ENCODE measurements around the gene DNAI1. TPM values are rescaled to one million over a fixed set of nuclear protein-coding genes. Genes with fewer than 3 reads are reported as not detected.

Gene DNAI1
- polyA plus RNA-seq, 1 donor: 0.24 TPM

DNA sequence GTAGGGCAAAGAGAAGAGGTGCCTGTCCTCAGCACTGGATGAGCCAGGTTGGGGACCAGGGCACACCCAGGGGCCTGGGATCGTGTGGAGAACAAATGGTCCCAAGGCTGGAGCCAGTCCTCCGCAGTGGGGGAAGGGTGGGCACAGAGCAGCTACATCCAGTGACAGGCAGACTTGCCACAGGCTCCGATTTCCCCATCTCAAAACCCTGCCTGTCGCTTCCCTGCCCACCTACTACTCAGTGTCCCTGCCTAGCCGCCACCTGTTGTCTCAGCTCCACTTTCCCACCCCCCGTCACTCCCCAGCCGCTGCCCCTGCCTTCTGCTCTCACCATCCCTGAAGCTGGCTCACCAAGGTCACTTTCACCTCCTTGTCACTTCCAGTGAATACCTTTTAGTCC, 78.1 kb downstream of the DNAI1 start:
- whole genome bisulfite sequencing (ENCODE audit: insufficient coverage, low lambda C conversion rate): no CpG with 5 or more reads among the region's 7 CpGs
- Histone ChIP-seq H3K9me3 (ENCODE audit: control insufficient read depth, low read depth, low read length) (no peaks in the 10 kb centered on the region), H3K27ac (ENCODE audit: low read length) (no peak overlapping the region), H3K4me1 (ENCODE audit: control insufficient read depth, insufficient read depth, low read length) (no peaks in the 10 kb centered on the region), H3K4me3 (ENCODE audit: low read length) (no peak overlapping the region), H3K36me3 (ENCODE audit: control insufficient read depth, insufficient read depth, low read length) (no peaks in the 10 kb centered on the region), H3K27me3 (ENCODE audit: control insufficient read depth, insufficient read depth, low read length) (peaks cover 25% of the 10 kb centered on the region)
- no peak for DNase-seq

DNA sequence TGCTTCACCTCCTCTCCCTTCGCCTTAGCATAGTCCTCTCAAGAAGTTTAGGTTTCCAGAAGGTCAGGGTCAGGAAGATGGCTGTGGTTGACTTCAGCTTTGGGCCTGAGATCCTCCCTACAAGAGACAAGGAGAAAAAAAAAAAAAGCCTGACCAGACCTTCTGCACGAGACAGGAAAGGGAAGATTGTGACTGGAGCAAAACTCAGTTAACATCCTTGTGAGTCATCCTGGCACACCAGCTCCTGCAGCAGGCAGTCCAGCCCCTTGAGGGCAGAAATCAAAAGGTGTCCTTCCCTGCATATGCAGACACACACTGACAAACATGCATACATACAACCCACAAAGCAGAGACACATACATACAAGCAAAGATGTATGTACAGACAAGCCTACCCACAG, 82.2 kb downstream of the DNAI1 start:
- H3K4me3 ChIP-seq (ENCODE audit: low read length): no peak overlapping the region
- no peak for DNase-seq
- WGBS (ENCODE audit: insufficient coverage, low lambda C conversion rate): no CpG with 5 or more reads among the region's 2 CpGs
- no peak overlapping the region for H3K27ac ChIP-seq (ENCODE audit: low read length)
- H3K36me3 ChIP-seq (ENCODE audit: control insufficient read depth, insufficient read depth, low read length): no peaks in the 10 kb centered on the region
- H3K27me3 ChIP-seq (ENCODE audit: control insufficient read depth, insufficient read depth, low read length): peaks cover 14% of the 10 kb centered on the region
- no peaks in the 10 kb centered on the region for H3K9me3 ChIP-seq (ENCODE audit: control insufficient read depth, low read depth, low read length)
- H3K4me1 ChIP-seq (ENCODE audit: control insufficient read depth, insufficient read depth, low read length): no peaks in the 10 kb centered on the region

DNA sequence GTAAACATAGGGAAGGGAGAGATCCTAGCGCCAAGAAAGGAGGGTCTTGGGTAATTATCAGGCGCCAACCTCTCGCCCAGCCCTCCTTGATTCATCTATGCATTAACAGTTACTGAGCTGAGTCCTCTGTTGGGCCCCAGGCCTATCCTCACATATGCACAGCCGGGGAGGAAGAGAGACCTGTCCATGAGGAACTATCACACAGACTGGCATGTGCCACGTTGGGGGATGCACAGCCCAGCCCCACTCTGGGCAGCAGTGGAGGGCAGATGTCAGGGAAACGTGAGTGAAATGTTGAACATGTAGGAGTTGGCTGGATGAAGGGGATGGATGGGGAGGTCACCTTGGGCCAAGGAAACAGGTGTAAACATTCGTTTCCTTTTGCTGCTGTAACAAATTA, 82.9 kb downstream of the DNAI1 start:
- no peak overlapping the region for H3K4me3 ChIP-seq (ENCODE audit: low read length)
- no CpG with 5 or more reads among the region's 7 CpGs for WGBS (ENCODE audit: insufficient coverage, low lambda C conversion rate)
- no peaks in the 10 kb centered on the region for H3K9me3 ChIP-seq (ENCODE audit: control insufficient read depth, low read depth, low read length)
- no peak overlapping the region for H3K27ac ChIP-seq (ENCODE audit: low read length)
- H3K36me3 ChIP-seq (ENCODE audit: control insufficient read depth, insufficient read depth, low read length): no peaks in the 10 kb centered on the region
- no peak for DNase-seq
- no peaks in the 10 kb centered on the region for H3K4me1 ChIP-seq (ENCODE audit: control insufficient read depth, insufficient read depth, low read length)
- H3K27me3 ChIP-seq (ENCODE audit: control insufficient read depth, insufficient read depth, low read length): peaks cover 11% of the 10 kb centered on the region

DNA sequence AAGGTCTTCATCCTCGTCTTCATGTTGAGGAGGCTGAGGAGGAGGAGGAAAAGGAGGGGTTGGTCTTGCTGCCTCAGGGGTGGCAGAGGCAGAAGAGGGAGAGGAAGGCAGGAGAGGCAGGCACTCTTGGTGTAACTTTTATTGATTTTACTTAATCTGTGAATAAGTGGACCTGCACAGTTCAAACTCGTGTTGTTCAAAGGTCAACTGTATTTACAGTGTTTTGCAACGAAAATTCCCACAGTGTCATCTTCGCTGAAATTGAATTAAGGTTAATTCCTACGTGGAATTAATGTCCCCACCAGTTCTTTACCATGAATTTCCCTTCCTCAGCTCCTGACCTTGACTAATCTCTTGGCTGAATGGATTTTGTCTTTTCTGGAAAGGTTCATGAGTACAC, 85.4 kb downstream of the DNAI1 start:
- no peak overlapping the region for H3K27ac ChIP-seq (ENCODE audit: low read length)
- peaks cover 3% of the 10 kb centered on the region for H3K27me3 ChIP-seq (ENCODE audit: control insufficient read depth, insufficient read depth, low read length)
- peak in 1 of 2 donors; percentile 26 for DNase-seq
- no peak overlapping the region for H3K4me3 ChIP-seq (ENCODE audit: low read length)
- H3K4me1 ChIP-seq (ENCODE audit: control insufficient read depth, insufficient read depth, low read length): no peaks in the 10 kb centered on the region
- 46% methylated on average over 3 of the region's 5 CpGs for WGBS (ENCODE audit: insufficient coverage, low lambda C conversion rate)
- H3K36me3 ChIP-seq (ENCODE audit: control insufficient read depth, insufficient read depth, low read length): no peaks in the 10 kb centered on the region
- no peaks in the 10 kb centered on the region for H3K9me3 ChIP-seq (ENCODE audit: control insufficient read depth, low read depth, low read length)

DNA sequence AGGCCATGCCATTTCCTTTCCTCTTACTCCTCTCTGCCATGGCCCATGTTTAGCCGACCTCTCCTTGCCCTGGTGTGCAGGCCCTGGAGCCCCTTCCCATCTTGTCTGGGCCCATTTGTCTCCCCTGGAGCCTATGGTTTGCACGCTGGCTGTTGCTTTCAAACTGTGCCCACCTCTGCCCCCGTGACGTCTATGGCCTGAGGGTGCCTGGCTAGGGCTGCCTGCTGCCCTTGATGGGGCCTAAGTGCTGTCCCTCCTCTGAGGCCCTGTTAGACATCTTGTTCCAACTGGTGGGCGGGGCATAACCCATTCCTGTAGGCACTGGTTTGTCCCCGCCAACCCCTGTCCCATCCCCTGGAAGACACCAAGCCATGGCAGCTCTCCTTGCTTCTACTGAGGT, 86.9 kb downstream of the DNAI1 start:
- WGBS (ENCODE audit: insufficient coverage, low lambda C conversion rate): no CpG with 5 or more reads among the region's 6 CpGs
- Histone ChIP-seq H3K9me3 (ENCODE audit: control insufficient read depth, low read depth, low read length) (no peaks in the 10 kb centered on the region), H3K27ac (ENCODE audit: low read length) (no peak overlapping the region), H3K4me1 (ENCODE audit: control insufficient read depth, insufficient read depth, low read length) (no peaks in the 10 kb centered on the region), H3K36me3 (ENCODE audit: control insufficient read depth, insufficient read depth, low read length) (no peaks in the 10 kb centered on the region), H3K27me3 (ENCODE audit: control insufficient read depth, insufficient read depth, low read length) (peaks cover 3% of the 10 kb centered on the region), H3K4me3 (ENCODE audit: low read length) (no peak overlapping the region)
- no peak for DNase-seq

- no peak overlapping the region for H3K4me3 ChIP-seq (ENCODE audit: low read length)
- WGBS (ENCODE audit: insufficient coverage, low lambda C conversion rate): no CpG with 5 or more reads among the region's 7 CpGs
- H3K36me3 ChIP-seq (ENCODE audit: control insufficient read depth, insufficient read depth, low read length): no peaks in the 10 kb centered on the region
- no peaks in the 10 kb centered on the region for H3K4me1 ChIP-seq (ENCODE audit: control insufficient read depth, insufficient read depth, low read length)
- H3K9me3 ChIP-seq (ENCODE audit: control insufficient read depth, low read depth, low read length): no peaks in the 10 kb centered on the region
- no peak overlapping the region for H3K27ac ChIP-seq (ENCODE audit: low read length)
- no peak for DNase-seq
- H3K27me3 ChIP-seq (ENCODE audit: control insufficient read depth, insufficient read depth, low read length): peaks cover 3% of the 10 kb centered on the region
These were observed 87.7 kb downstream of the DNAI1 start for GRCh38 chr9:34546102-34546833.

DNA sequence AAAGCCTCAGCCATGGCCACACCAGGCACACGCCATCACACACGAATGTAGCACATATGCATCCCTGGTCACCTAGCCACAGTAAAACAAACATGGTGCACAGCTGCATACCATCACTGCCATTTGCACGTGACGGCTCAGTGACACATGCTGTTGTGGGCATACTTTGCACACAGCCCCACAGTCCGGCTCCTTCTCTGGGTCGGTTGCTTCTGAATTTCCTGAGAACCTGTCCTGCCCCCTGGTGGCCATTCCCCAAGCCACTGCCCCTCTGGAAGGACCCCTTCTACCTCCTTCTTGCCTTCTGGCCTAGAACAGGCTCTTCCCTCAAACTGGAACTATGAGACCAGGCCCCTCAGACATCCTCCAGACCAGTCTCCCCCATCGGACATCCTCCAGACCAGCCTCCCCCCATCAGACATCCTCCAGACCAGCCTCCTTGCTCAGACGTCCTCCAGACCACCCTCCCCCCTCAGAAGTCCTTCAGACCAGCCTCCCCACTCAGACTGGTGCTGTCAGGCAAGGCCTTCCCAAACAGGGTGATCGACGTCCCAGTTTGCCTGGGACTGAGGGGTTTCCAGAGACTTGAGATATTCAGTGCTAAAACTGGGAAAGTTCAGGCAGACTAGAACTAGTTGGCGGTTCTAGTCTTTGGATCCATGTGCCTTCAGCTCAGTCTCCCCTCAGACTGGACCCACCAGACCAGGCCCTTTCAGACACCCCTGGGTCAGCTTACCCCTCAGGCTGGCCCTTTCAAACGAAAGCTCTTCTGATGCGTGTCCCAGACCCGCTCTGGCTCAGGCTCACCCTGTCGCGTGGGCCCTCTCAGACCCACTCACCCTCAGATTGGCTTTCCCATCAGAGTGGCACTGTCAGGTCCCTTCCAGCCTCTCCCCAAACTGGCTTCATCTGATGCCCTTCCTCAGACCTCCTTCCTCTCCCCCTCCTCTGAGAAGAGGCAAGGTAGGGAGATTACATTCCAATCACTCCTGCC, 88.5 kb downstream of the DNAI1 start:
- Histone ChIP-seq H3K4me3 (ENCODE audit: low read length) (no peak overlapping the region), H3K4me1 (ENCODE audit: control insufficient read depth, insufficient read depth, low read length) (no peaks in the 10 kb centered on the region), H3K27me3 (ENCODE audit: control insufficient read depth, insufficient read depth, low read length) (peaks cover 3% of the 10 kb centered on the region), H3K27ac (ENCODE audit: low read length) (no peak overlapping the region), H3K9me3 (ENCODE audit: control insufficient read depth, low read depth, low read length) (no peaks in the 10 kb centered on the region), H3K36me3 (ENCODE audit: control insufficient read depth, insufficient read depth, low read length) (no peaks in the 10 kb centered on the region)
- WGBS (ENCODE audit: insufficient coverage, low lambda C conversion rate): no CpG with 5 or more reads among the region's 16 CpGs
- peak in 1 of 2 donors; percentile 37 for DNase-seq

- H3K4me3 ChIP-seq (ENCODE audit: low read length): no peak overlapping the region
- H3K27me3 ChIP-seq (ENCODE audit: control insufficient read depth, insufficient read depth, low read length): peaks cover 3% of the 10 kb centered on the region
- DNase-seq: peak in 1 of 2 donors; percentile 49
- H3K9me3 ChIP-seq (ENCODE audit: control insufficient read depth, low read depth, low read length): no peaks in the 10 kb centered on the region
- 73% methylated on average over 2 of the region's 13 CpGs for WGBS (ENCODE audit: insufficient coverage, low lambda C conversion rate)
- H3K27ac ChIP-seq (ENCODE audit: low read length): no peak overlapping the region
- no peaks in the 10 kb centered on the region for H3K4me1 ChIP-seq (ENCODE audit: control insufficient read depth, insufficient read depth, low read length)
- no peaks in the 10 kb centered on the region for H3K36me3 ChIP-seq (ENCODE audit: control insufficient read depth, insufficient read depth, low read length)
These were observed 89.5 kb downstream of the DNAI1 start for GRCh38 chr9:34547960-34548611.

DNA sequence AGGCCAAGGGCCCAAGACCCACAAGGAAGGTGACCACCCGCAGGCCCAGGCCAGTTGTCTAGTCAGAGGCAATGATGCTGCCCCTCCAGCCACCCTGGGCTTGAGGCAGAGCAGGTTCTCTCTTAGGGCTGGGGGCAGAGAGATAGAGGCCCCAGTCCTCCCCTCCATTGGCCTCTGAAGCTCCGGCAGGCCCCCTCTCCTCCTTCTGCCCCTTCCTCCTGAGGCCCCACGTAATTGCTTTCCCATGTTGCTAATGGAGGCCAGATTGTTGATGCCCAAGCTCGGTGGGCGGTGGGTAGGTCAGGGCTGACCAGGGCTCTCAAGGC, 90.8 kb downstream of the DNAI1 start:
- H3K9me3 ChIP-seq (ENCODE audit: control insufficient read depth, low read depth, low read length): no peaks in the 10 kb centered on the region
- no CpG with 5 or more reads among the region's 5 CpGs for WGBS (ENCODE audit: insufficient coverage, low lambda C conversion rate)
- no peaks in the 10 kb centered on the region for H3K4me1 ChIP-seq (ENCODE audit: control insufficient read depth, insufficient read depth, low read length)
- H3K27ac ChIP-seq (ENCODE audit: low read length): no peak overlapping the region
- no peak for DNase-seq
- H3K4me3 ChIP-seq (ENCODE audit: low read length): no peak overlapping the region
- peaks cover 2% of the 10 kb centered on the region for H3K36me3 ChIP-seq (ENCODE audit: control insufficient read depth, insufficient read depth, low read length)
- H3K27me3 ChIP-seq (ENCODE audit: control insufficient read depth, insufficient read depth, low read length): peaks cover 7% of the 10 kb centered on the region

- Histone ChIP-seq H3K4me1 (ENCODE audit: control insufficient read depth, insufficient read depth, low read length) (no peaks in the 10 kb centered on the region), H3K4me3 (ENCODE audit: low read length) (no peak overlapping the region), H3K36me3 (ENCODE audit: control insufficient read depth, insufficient read depth, low read length) (peaks cover 2% of the 10 kb centered on the region), H3K9me3 (ENCODE audit: control insufficient read depth, low read depth, low read length) (no peaks in the 10 kb centered on the region), H3K27ac (ENCODE audit: low read length) (no peak overlapping the region), H3K27me3 (ENCODE audit: control insufficient read depth, insufficient read depth, low read length) (peaks cover 8% of the 10 kb centered on the region)
- no CpG with 5 or more reads among the region's 12 CpGs for whole genome bisulfite sequencing (ENCODE audit: insufficient coverage, low lambda C conversion rate)
- no peak for DNase-seq
These were observed 91.5 kb downstream of the DNAI1 start for GRCh38 chr9:34550016-34550680.
